Mammary epithelial cell (primary cell): ENCODE data around the gene CEP41.

ENCODE experiments used
- CTCF ChIP-seq, 2 donors: IDR thresholded peaks in 1 of 2; conservative IDR thresholded peaks in 1 of 2; 2 replicates each; pipeline ENCODE4 v1.5.1; 2011 to 2012; ENCODE audit warnings: inconsistent platforms in 2 of 2, low read length in 2 of 2, mild to moderate bottlenecking in 2 of 2, control low read depth in 1 of 2, low read depth in 1 of 2; ENCODE audit not compliant: insufficient read depth in 1 of 2; ENCODE audit errors: extremely low read depth in 1 of 2
- EZH2 ChIP-seq: IDR thresholded peaks from 2 replicates; pipeline ENCODE4 v1.6.1; 2012; ENCODE audit warnings: low read length, inconsistent platforms, borderline replicate concordance

- TF ChIP-seq CTCF (conservative IDR thresholded peaks at IDR 0.05 in 1 of 2, IDR thresholded peaks at IDR 0.05 in 1 of 2; ENCODE audit: extremely low read depth in 1 of 2, insufficient read depth in 1 of 2, low read depth in 1 of 2, low read length in 2 of 2) (no peak), EZH2 (no peak)
Observed at GRCh38 chr7:130441408-130441869, 623 bp upstream of the CEP41 start.
